IPS-18a (cell line): Measurements from ENCODE around the gene RYR2.

ENCODE experiments used
- H3K27ac ChIP-seq: one replicate; pipeline ENCODE4 v1.5.1; 2013; ENCODE audit warnings: low read length
- H3K27me3 ChIP-seq: one replicate; pipeline ENCODE4 v1.6.1; 2013; ENCODE audit warnings: mild to moderate bottlenecking, low read length; ENCODE audit not compliant: control insufficient read depth, insufficient read depth
- H3K36me3 ChIP-seq: one replicate; pipeline ENCODE4 v1.6.1; 2013; ENCODE audit warnings: low read depth, low read length; ENCODE audit not compliant: control insufficient read depth
- H3K4me1 ChIP-seq: one replicate; pipeline ENCODE4 v1.6.1; 2013; ENCODE audit warnings: low read depth, low read length; ENCODE audit not compliant: control insufficient read depth
- H3K4me3 ChIP-seq: one replicate; pipeline ENCODE4 v1.5.1; 2013; ENCODE audit warnings: low read length
- H3K9ac ChIP-seq: one replicate; pipeline ENCODE4 v1.6.1; 2013; ENCODE audit warnings: mild to moderate bottlenecking, low read length, moderate library complexity
- H3K9me3 ChIP-seq: one replicate; pipeline ENCODE4 v1.6.1; 2013; ENCODE audit warnings: low read depth, low read length; ENCODE audit not compliant: control insufficient read depth

RYR2 gene

GRCh38 chr1:237539055-237539454, 497.1 kb downstream of the RYR2 start:
- no peak overlapping the region for H3K27ac ChIP-seq

GRCh38 chr1:237542525-237543418, 500.8 kb downstream of the RYR2 start:
- Histone ChIP-seq H3K9ac (no peak overlapping the region), H3K27ac (no peak overlapping the region), H3K4me3 (no peak overlapping the region), H3K4me1 (peaks cover 10% of the 10 kb centered on the region), H3K27me3 (no peaks in the 10 kb centered on the region), H3K36me3 (no peaks in the 10 kb centered on the region), H3K9me3 (no peaks in the 10 kb centered on the region)

More at GRCh38 chr1:237539055-237539454, 497.1 kb downstream of the RYR2 start:
- Histone ChIP-seq H3K27me3 (no peaks in the 10 kb centered on the region), H3K36me3 (no peaks in the 10 kb centered on the region), H3K4me1 (peaks cover 10% of the 10 kb centered on the region), H3K9me3 (no peaks in the 10 kb centered on the region), H3K9ac (no peak overlapping the region), H3K4me3 (no peak overlapping the region)

GRCh38 chr1:237553078-237553477, 511.1 kb downstream of the RYR2 start:
- H3K9me3 ChIP-seq, result no peaks in the 10 kb centered on the region
- no peaks in the 10 kb centered on the region for H3K27me3 ChIP-seq
- no peaks in the 10 kb centered on the region for H3K4me1 ChIP-seq
- no peak overlapping the region for H3K27ac ChIP-seq
- no peaks in the 10 kb centered on the region for H3K36me3 ChIP-seq
- no peak overlapping the region for H3K9ac ChIP-seq
- no peak overlapping the region for H3K4me3 ChIP-seq

- no peak overlapping the region for H3K27ac ChIP-seq
- H3K9me3 ChIP-seq, result no peaks in the 10 kb centered on the region
- H3K4me1 ChIP-seq, result no peaks in the 10 kb centered on the region
- H3K27me3 ChIP-seq, result no peaks in the 10 kb centered on the region
- no peaks in the 10 kb centered on the region for H3K36me3 ChIP-seq
- no peak overlapping the region for H3K9ac ChIP-seq
- no peak overlapping the region for H3K4me3 ChIP-seq
Observed at GRCh38 chr1:237556911-237557310, 514.9 kb downstream of the RYR2 start.

GRCh38 chr1:237562242-237562823, 520.3 kb downstream of the RYR2 start:
- Histone ChIP-seq H3K9me3 (no peaks in the 10 kb centered on the region), H3K9ac (no peak overlapping the region), H3K4me3 (no peak overlapping the region), H3K27me3 (no peaks in the 10 kb centered on the region), H3K36me3 (no peaks in the 10 kb centered on the region), H3K27ac (no peak overlapping the region), H3K4me1 (no peaks in the 10 kb centered on the region)

- Histone ChIP-seq H3K36me3 (no peaks in the 10 kb centered on the region), H3K4me3 (no peak overlapping the region), H3K4me1 (no peaks in the 10 kb centered on the region), H3K27ac (no peak overlapping the region), H3K9me3 (no peaks in the 10 kb centered on the region), H3K27me3 (no peaks in the 10 kb centered on the region), H3K9ac (no peak overlapping the region)
Observed at GRCh38 chr1:237565236-237565635, 523.3 kb downstream of the RYR2 start.

- Histone ChIP-seq H3K27ac (no peak overlapping the region), H3K36me3 (no peaks in the 10 kb centered on the region), H3K4me1 (no peaks in the 10 kb centered on the region), H3K9me3 (no peaks in the 10 kb centered on the region), H3K4me3 (no peak overlapping the region), H3K27me3 (no peaks in the 10 kb centered on the region), H3K9ac (no peak overlapping the region)
Observed at GRCh38 chr1:237566581-237566980, 524.6 kb downstream of the RYR2 start.

GRCh38 chr1:237568955-237569354, 527.0 kb downstream of the RYR2 start:
- no peak overlapping the region for H3K4me3 ChIP-seq
- no peak overlapping the region for H3K9ac ChIP-seq
- H3K27ac ChIP-seq, result no peak overlapping the region
- no peaks in the 10 kb centered on the region for H3K36me3 ChIP-seq
- no peaks in the 10 kb centered on the region for H3K4me1 ChIP-seq
- H3K27me3 ChIP-seq, result no peaks in the 10 kb centered on the region
- no peaks in the 10 kb centered on the region for H3K9me3 ChIP-seq

GRCh38 chr1:237570530-237570929, 528.5 kb downstream of the RYR2 start:
- Histone ChIP-seq H3K4me1 (no peaks in the 10 kb centered on the region), H3K36me3 (no peaks in the 10 kb centered on the region), H3K4me3 (no peak overlapping the region), H3K9me3 (no peaks in the 10 kb centered on the region), H3K9ac (no peak overlapping the region), H3K27ac (no peak overlapping the region), H3K27me3 (no peaks in the 10 kb centered on the region)

- H3K27me3 ChIP-seq, result no peaks in the 10 kb centered on the region
Observed at GRCh38 chr1:237574536-237574935, 532.6 kb downstream of the RYR2 start.

GRCh38 chr1:237578540-237578939, 536.6 kb downstream of the RYR2 start:
- Histone ChIP-seq H3K9ac (no peak overlapping the region), H3K27me3 (no peaks in the 10 kb centered on the region), H3K4me3 (no peak overlapping the region), H3K9me3 (no peaks in the 10 kb centered on the region), H3K27ac (no peak overlapping the region), H3K36me3 (no peaks in the 10 kb centered on the region), H3K4me1 (no peaks in the 10 kb centered on the region)

More at GRCh38 chr1:237574536-237574935, 532.6 kb downstream of the RYR2 start:
- Histone ChIP-seq H3K9me3 (no peaks in the 10 kb centered on the region), H3K4me1 (no peaks in the 10 kb centered on the region), H3K27ac (no peak overlapping the region), H3K36me3 (no peaks in the 10 kb centered on the region), H3K4me3 (no peak overlapping the region), H3K9ac (no peak overlapping the region)

GRCh38 chr1:237580726-237581125, 538.7 kb downstream of the RYR2 start:
- Histone ChIP-seq H3K27me3 (no peaks in the 10 kb centered on the region), H3K9me3 (no peaks in the 10 kb centered on the region), H3K4me3 (no peak overlapping the region), H3K4me1 (no peaks in the 10 kb centered on the region), H3K27ac (no peak overlapping the region), H3K36me3 (no peaks in the 10 kb centered on the region), H3K9ac (no peak overlapping the region)
